Kasumi-1 (cell line): Measurements from ENCODE around the gene CHID1.

Experiments used
- DNase-seq, 2 experiments: peaks; one replicate each; lab custom pipeline; 2025; lab: John Stamatoyannopoulos, UW

Gene CHID1

GRCh38 chr11:888310-889212 is 22.0 kb downstream of the CHID1 start:
- DNase-seq: no peak

- DNase-seq: no peak
These were observed 23.0 kb downstream of the CHID1 start for GRCh38 chr11:887589-887988.

DNA sequence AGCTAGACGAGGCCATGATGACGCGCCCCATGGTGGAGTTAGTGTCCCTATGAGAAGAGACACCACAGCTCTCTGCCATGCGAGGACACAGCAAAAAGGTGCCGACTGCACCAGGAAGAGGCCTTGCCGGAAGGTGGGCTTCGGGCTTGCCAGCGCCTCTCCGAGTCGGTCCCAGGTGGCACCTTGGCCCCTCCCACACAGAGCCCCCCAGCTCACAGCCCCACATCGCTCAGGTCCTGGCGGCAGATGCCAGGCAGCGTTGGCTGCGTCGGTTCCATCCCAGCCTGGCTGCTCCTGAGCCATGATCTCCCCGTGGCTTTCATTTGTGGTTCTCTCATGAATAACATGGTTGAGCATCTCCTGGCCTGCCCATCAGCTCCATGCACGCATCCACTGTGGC is 24.0 kb downstream of the CHID1 start:
- DNase-seq: no peak

DNA sequence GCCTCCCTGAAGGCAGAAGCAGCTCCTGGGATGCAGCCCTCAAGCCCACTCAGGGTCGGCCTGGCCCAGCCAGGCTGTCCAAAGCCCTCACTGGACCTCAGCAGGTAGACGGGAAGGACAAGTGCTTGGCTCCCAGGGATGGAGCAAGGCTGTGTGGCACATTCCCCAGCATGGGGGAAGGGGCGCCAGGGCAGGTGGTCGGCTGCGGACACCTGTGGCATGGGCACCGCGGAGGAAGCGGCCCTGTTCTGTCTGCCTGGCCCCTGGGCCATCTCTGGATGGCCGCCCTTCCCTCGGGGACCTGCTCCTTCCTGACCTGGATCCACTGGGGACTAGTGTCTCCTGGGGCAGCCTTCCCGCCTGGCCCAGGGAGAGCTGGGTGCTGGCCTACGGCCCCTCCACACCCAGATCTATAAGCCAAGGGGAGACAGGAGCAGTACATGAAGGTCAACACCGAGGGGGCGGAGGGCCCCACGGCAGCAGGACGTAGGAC is 26.0 kb downstream of the CHID1 start:
- no peak for DNase-seq

DNA sequence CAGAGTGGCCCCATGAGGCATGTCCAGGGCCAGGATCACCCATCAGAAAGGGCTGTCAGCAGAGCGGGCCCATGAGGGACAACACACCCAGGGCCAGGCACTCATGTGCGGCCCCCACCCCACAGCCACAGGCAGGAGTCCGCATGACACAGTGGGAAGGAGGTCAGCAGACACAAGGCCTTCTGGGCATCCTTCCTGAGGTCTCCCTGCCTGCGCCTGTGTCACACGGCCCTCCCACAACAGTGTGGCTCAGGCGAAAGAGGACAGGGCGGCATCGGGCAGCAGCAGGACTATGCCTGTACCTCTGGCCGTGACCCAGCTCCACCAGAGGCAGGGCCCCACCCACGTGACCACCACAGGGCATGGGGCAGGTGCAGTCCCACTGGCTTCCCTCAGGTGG is 27.1 kb downstream of the CHID1 start:
- no peak for DNase-seq

DNA sequence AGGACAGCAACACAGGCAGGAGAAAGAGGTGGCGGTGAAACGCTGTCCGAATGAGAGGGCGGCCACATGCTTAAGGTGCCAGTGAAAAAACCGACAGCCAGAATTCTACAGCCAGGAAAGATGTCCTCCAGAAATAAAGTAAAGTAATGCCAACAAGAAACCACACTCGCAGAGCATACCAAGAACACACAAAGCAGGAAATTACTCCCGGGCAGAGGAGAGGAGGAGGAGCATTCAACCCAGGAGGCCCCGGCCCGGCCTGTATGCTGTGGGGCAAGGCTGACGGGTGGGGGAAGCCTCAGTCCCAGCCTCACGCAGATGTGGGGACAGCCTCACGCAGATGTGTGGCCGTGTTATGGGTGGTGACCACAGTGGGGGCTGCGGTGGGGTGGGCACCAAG is 28.0 kb downstream of the CHID1 start:
- peak; percentile 83 to 90 for DNase-seq

- no peak for DNase-seq
These were observed 30.2 kb downstream of the CHID1 start for GRCh38 chr11:880447-880846.

GRCh38 chr11:877565-877964 is 33.0 kb downstream of the CHID1 start:
- no peak for DNase-seq

GRCh38 chr11:876545-876944 is 34.1 kb downstream of the CHID1 start:
- DNase-seq: no peak

- no peak for DNase-seq
These were observed 34.8 kb downstream of the CHID1 start for GRCh38 chr11:875769-876301.

DNA sequence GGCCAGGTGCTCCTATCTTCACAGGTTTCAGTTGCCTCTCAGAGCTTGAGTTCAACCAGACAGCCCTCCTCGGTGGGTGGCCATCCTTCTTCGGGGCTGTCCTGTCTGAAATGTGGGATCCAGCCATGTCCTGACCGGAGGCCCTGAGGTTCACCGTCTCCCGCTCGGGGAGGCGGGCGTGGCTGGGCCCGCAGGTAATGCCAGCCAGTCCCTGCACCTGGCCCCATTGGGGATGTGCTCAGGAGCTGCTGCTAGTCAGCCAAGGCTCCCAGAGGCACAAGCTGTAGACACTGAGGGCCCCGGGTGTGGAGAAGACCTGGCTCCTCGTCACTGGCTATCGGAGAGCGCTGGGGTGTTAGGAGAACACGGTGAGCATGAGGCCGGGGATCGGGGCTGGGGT is 35.4 kb downstream of the CHID1 start:
- no peak for DNase-seq

DNA sequence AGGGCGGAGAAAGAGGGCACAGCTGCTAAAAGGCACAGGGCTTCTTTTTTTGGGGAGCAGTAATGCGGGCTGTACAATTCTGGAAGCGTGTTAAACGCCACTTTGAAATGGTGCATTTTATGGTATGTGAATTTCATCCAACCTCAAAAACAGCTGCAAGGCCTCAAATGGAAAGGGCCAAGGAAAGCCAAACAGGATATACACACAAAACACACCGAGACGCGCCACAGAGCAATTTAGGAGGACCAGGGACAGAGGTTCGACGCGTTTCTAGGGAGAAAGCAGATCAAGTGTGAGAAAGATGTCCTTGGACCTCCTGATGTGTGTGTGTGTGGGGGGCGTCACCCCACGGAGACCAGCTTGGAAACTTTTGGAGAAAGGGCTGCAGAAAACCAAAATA is 36.9 kb downstream of the CHID1 start:
- DNase-seq: no peak

- DNase-seq: no peak
These were observed 37.8 kb downstream of the CHID1 start for GRCh38 chr11:872799-873198.

DNA sequence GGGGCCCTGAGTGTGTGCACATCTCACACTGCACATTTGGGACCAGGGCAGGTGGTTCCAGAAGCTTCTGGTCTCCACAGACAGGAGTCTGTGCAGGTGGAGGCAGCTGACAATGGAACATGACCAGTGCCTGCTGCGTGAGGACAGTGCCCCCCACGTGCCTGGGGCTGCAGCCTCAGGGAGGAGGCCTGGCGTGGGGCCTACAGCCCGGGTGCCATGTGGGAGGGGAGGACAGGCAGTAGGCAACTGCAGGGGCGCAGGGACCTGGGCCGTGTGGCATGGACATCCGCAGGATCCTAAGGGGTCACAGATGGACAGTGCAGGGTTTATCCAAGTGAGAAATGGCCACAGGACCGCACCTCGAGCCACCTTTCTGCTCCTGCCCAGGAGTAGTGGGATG is 39.1 kb downstream of the CHID1 start:
- no peak for DNase-seq

- DNase-seq: no peak
These were observed 40.2 kb downstream of the CHID1 start for GRCh38 chr11:870418-870817.

GRCh38 chr11:870127-870413 is 40.5 kb downstream of the CHID1 start:
- DNase-seq: no peak

GRCh38 chr11:869399-870126 is 41.0 kb downstream of the CHID1 start:
- DNase-seq: no peak

DNA sequence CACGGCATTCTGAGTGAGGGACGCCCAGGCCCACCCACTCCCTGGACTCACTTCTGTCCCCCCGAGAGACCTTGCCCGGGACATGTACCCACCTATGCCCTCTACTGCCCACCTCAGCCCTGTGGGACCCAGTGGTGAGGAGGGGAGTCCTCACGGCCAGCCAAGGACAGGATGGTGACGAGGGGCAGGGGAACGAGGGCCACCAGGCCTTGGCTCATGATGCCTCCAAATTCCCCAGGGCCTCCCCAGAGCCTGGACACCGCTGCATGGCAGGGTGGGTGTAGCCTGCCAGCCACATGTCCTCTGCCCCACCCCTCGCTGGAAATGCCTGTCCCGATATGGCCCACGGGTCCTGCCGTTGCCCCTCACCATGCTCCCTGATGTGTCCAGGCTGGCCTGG is 41.8 kb downstream of the CHID1 start:
- no peak for DNase-seq

- DNase-seq: no peak
These were observed 42.2 kb downstream of the CHID1 start for GRCh38 chr11:868394-868793.

DNA sequence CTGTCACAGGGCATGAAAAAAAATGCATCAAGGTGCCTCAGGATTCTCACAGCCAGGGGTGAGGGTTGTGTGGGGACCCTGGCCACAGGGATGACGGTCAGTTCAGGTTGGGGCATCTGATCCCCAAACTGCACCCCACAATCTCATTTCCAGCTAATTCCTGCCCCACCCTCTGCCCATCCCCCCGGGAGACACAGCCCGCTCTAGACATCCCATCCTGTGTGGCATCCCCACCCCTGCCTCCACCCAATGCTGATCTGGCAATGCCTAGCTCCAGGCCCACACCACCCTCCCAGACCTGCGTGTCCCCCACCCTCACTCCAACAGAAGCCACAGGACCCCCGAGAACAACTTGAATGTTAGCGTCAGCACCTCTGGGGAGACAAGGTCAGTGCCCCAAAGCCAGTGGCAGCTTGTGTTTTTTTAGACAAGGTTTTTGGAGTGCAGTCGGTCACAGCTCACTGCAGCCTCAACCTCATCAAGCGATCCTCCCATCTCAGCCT is 42.7 kb downstream of the CHID1 start:
- no peak for DNase-seq

GRCh38 chr11:866481-866880 is 44.1 kb downstream of the CHID1 start:
- no peak for DNase-seq

DNA sequence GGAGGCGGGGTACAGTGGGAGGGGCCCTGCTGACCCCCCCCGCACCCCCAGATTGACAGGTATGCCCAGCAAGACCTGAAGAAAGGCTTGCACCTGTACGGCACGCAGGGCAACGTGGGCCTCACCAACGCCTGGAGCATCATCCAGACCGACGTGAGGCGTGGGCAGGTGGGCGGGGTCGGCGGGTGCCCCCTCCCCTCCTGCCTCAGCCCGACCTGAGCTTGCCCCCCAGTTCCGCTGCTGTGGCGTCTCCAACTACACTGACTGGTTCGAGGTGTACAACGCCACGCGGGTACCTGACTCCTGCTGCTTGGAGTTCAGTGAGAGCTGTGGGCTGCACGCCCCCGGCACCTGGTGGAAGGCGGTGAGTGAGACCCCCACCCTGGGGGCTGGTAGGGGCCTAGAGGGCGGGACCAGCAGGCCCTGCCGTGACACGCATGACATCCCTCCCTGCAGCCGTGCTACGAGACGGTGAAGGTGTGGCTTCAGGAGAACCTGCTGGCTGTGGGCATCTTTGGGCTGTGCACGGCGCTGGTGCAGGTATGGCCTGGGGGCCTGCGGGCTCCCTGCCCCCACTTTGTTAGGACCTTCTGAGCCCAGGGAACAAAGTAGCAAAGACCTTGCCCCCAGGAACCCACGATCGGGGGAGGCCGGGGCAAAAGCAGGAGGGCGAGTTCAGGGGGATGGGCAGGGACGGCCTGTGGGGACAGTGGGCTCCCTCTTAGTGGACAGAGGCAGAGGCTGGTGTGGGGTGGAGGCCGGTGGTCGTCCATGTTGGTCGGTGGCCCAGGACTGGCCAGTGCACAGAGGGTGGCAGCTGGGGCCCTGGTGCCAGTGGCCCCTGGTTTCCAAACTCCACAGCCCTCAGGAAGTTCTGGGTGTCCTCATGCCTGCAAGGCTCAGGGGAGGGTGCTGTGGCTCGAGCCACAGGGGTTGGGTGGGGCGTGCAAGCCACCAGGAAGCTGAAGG is 44.9 kb downstream of the CHID1 start:
- no peak for DNase-seq
